Measurements from ENCODE around the gene PDGFC. TPM values are rescaled to one million over a fixed set of nuclear protein-coding genes. Genes with fewer than 3 reads are reported as not detected.

Gene PDGFC
- total and polyA plus RNA-seq, 2 of the 8 experiments (the other 6 are each of a cell fraction or from before 2014, with no cell fraction given), result 0.65 to 2.7 TPM

- H3K23ac ChIP-seq (ENCODE audit: insufficient read length), result no peak overlapping the region
- no peak overlapping the region for H3K4me3 ChIP-seq (ENCODE audit: extremely low read depth in 1 of 4, insufficient read depth in 2 of 4, low read depth in 3 of 4, low read length in 4 of 4)
- no peak overlapping the region for H3K56ac ChIP-seq (replicated peaks; ENCODE audit: insufficient read length, low read depth, low read length)
- H3K27ac ChIP-seq (ENCODE audit: low read depth, low read length), result no peak overlapping the region
- H4K91ac ChIP-seq (replicated peaks; ENCODE audit: insufficient read length, low read length), result no peak overlapping the region
- no peak overlapping the region for H2BK5ac ChIP-seq (ENCODE audit: low read depth, low read length)
- H2BK12ac ChIP-seq (ENCODE audit: low read depth, low read length), result no peak overlapping the region
- no peak overlapping the region for H2AK5ac ChIP-seq (ENCODE audit: low read depth, low read length)
- H4K8ac ChIP-seq (ENCODE audit: extremely low read depth, insufficient read depth, low read length), result no peak overlapping the region
- no peak overlapping the region for H3K9ac ChIP-seq (replicated peaks in 1 of 4; ENCODE audit: extremely low read depth in 1 of 4, low read depth in 3 of 4, low read length in 3 of 4)
- H3K27me3 ChIP-seq (replicated peaks in 1 of 4; ENCODE audit: control insufficient read depth in 3 of 4, extremely low read depth in 1 of 4, insufficient read depth in 3 of 4, low read length in 3 of 4), result no peaks in the 10 kb centered on the region
- FAIRE-seq (no peak), DNase-seq (ENCODE audit: low read depth in 1 of 2, low spot score in 2 of 2) (no peak)
- no peak overlapping the region for H3K4ac ChIP-seq (replicated peaks; ENCODE audit: insufficient read length, low read depth, low read length)
- no peak overlapping the region for H2BK15ac ChIP-seq (ENCODE audit: low read length)
- H3K36me3 ChIP-seq (ENCODE audit: control insufficient read depth in 2 of 4, insufficient read depth in 4 of 4, low read length in 3 of 4), result no peaks in the 10 kb centered on the region
- peak overlapping the region; percentile 94 for H2AFZ ChIP-seq (ENCODE audit: low read length)
- no peak for TF ChIP-seq MAX (IDR thresholded peaks at IDR 0.05)
- TF ChIP-seq CEBPB (IDR thresholded peaks at IDR 0.05; ENCODE audit: low read depth, low read length), result peak; percentile 14; the same call in 1 of the 2 replicates
- no peak for TF ChIP-seq ASH2L (IDR thresholded peaks at IDR 0.05; ENCODE audit: low read length)
- no peak overlapping the region for H3K4me2 ChIP-seq (ENCODE audit: insufficient read depth in 1 of 2, low read depth in 2 of 2, low read length in 2 of 2)
- H3K14ac ChIP-seq (ENCODE audit: insufficient read length), result no peak overlapping the region
- no peak overlapping the region for H2BK20ac ChIP-seq (ENCODE audit: low read length)
- no peaks in the 10 kb centered on the region for H3K79me1 ChIP-seq (ENCODE audit: low read depth, low read length)
- 91% methylated on average over 8 of the region's 8 CpGs; no CpG with 5 or more reads in 1 of the 2 experiments for WGBS, 2 experiments (ENCODE audit: extremely low coverage in 1 of 2, insufficient coverage in 1 of 2, insufficient read length in 1 of 2, insufficient replicate concordance in 2 of 2, low coverage in 1 of 2, low lambda C conversion rate in 2 of 2, missing lambda C conversion rate in 1 of 2)
- no peaks in the 10 kb centered on the region for H4K20me1 ChIP-seq (replicated peaks in 1 of 2; ENCODE audit: control insufficient read depth in 1 of 2, insufficient read depth in 2 of 2, low read length in 2 of 2)
- no peaks in the 10 kb centered on the region for H3K9me3 ChIP-seq (ENCODE audit: insufficient read depth in 2 of 2, low read depth in 1 of 2, low read length in 1 of 2)
- H3K18ac ChIP-seq (ENCODE audit: extremely low read depth, low read length), result no peak overlapping the region
- no peak overlapping the region for H4K5ac ChIP-seq (ENCODE audit: insufficient read length, low read depth, low read length)
- H3K79me2 ChIP-seq (ENCODE audit: control insufficient read depth in 1 of 2, insufficient read depth in 2 of 2, low read length in 2 of 2), result no peaks in the 10 kb centered on the region
- no peak overlapping the region for H2BK120ac ChIP-seq (replicated peaks; ENCODE audit: low read depth, low read length)
- CTCF ChIA-PET (ENCODE audit: partially characterized antibody), result interaction anchor here (1.0 kb wide), 1 partner anchor 20 kb away, joined by 3 read pairs; no protein-coding TSS in a partner anchor
- POLR2A ChIA-PET (ENCODE audit: partially characterized antibody), result no interaction called here
- no peaks in the 10 kb centered on the region for H3K23me2 ChIP-seq (ENCODE audit: low read depth, low read length)
- H3K4me1 ChIP-seq (replicated peaks in 1 of 4; ENCODE audit: control insufficient read depth in 3 of 4, insufficient read depth in 4 of 4, low read length in 3 of 4), result no peaks in the 10 kb centered on the region
These were observed 208.7 kb downstream of the PDGFC start for GRCh38 chr4:156762851-156763250.
